NCI-H2196 (cell line): ENCODE results near the gene DDX5.
"Not testable (repeated sequence)": the region's sequence is repeated elsewhere in the genome, so short reads cannot be mapped to it uniquely, and the experiment has no call there.

Experiments used
- DNase-seq: peaks from one replicate; lab custom pipeline; 2025; ENCODE audit not compliant: unreplicated experiment; lab: John Stamatoyannopoulos, UW

DDX5 gene

DNA sequence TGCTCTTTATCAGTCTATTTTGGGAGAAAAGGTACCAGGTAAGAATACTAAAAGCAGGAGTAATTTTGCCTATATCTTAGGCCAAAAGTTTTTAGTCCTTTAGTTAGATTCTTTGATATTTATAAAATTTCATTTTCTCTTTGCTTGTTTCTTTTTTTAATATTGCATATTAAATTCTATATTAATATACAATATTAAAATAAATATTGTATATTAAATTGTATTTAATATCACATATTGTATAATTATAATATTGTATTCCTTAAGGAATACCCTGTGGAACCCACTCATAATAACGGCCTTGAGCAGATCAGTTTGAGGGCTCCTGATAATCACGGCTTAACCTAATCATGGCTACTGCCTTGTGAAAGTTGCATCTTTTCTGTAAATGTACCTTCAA is 2.6 kb upstream of the DDX5 start:
- DNase-seq, result no peak

DNA sequence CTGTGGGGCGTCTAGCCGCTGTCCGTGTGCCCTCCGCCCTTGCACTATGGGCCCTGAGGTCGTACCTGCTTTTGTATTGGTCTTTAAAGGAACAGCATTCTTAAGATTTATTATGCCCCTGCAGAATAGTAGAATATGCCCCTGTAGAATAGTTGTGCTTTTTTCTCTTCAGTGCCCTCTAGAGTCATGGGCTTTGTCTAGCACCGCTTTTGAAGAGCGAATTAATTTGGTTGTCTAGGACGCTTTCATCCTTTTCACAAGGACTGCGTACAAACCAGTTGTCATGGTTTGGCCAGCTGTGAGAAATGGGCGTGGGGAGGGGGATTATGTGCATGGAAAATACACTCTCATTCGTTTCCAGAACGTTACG is 1.3 kb upstream of the DDX5 start:
- DNase-seq, result peak; percentile 53

DNA sequence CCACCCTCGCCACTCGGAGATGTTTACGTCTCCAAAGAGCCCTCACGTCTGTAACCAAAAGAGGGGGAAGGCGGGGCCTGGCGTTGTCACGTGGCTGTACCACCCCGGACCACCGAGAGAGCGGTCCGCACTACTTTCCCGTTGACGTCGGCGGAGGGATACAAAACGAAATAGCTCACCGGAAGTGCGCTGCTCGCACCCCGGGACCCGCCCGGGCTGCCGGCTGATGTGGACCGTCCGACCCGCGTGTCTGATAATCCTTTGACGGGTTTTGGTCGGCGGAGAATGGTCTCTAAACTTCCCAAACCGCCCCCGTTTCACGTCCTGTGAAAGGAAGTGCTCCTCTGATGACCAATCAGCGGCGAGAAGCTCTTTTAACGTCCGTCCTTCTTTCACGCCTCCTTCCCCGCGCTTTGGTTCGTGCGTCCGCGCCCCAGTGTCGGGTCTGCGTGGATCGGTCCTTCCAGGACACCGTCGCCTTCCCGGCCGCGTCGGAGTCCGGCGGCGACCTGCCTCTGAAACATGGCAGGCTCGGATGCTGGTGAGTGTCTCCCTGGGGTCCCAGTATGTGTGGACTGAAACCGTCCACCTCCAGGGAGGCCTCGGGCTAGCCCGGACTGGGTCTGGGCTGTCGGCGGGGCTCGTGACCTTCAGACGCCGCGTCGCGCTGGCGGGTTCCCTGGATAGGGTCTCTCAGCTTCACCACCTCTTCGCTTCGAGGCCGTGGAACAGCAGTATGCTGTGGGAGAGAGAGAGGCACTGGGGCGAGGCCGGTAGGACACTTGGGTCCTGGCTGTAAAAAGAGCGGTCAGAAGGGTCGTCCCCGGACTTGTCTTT is 705 bp upstream of the DDX5 start, which contains the start of gene CEP95:
TSS of gene CEP95 (plus strand) at position 402 of the 837 bp plus-strand sequence. CDS start at position 523, 121 bp downstream.
- peak; percentile 96 for DNase-seq

DNA sequence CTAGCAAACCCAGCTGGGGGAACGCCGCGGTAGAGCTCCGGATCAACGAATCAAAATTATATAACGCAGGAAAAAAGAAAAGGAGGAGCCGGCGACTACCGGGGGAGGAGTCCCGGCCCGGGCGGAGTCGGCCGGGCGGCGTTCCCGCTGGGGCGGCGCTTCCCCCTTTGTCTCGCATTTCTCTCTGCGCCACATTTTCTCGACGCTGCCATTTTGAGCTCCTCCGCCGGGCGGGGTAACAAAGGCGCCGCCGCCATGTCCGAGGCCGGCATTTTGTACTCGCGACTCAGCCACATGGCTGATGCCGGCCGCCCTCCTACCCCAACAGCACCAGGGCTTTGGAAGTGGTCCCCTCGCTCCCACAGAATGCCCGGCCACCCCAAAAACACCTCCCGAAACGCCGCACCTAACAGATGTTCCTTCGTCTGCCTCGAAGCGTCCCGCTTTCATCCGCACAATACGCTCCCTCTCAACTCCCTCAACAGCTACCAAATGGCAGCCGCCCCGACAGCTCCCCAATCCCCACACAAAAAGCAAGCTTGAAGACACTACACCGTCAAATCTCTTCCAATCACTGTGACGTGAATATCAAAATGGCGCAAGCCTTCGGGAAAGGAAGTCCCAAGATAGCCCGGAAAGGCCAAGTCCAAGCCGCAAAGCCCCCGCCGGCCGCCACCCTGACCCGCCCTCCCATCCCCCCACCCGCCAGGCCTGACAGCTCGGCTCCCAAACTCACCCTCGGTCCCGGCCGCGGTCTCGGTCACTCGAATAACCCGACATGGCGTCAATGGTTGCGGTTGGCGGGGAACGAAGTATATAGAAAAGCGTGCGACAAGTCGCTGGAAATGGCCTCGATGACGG is 519 bp downstream of the DDX5 start:
- peak; percentile 88 for DNase-seq

DNA sequence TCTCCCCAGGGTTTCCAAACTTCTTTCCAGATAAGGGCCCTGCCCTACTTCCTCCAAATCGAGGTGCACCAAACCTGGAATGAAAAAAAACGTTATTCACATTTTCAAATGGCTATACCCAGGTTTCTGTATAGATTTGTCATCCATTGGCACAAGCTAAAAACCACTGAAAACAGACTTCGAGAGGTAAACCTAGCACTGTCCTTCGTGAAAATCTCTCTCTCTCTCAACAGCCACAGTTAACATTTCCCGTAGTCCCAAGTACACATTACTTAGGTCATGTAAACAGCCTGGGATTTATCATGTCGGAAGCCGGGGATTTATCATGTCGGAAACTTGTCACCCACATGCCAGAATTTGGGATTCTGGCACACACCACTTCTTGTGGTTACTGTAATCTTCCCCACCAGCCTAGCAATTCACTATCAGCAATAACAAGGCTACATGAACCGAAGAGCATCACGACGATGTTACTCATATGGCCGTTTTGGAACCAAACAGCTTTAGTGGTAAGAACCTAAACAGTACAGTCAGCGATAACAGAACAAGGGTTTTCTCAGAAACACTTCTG is 1.2 kb downstream of the DDX5 start:
- DNase-seq, result no peak

DNA sequence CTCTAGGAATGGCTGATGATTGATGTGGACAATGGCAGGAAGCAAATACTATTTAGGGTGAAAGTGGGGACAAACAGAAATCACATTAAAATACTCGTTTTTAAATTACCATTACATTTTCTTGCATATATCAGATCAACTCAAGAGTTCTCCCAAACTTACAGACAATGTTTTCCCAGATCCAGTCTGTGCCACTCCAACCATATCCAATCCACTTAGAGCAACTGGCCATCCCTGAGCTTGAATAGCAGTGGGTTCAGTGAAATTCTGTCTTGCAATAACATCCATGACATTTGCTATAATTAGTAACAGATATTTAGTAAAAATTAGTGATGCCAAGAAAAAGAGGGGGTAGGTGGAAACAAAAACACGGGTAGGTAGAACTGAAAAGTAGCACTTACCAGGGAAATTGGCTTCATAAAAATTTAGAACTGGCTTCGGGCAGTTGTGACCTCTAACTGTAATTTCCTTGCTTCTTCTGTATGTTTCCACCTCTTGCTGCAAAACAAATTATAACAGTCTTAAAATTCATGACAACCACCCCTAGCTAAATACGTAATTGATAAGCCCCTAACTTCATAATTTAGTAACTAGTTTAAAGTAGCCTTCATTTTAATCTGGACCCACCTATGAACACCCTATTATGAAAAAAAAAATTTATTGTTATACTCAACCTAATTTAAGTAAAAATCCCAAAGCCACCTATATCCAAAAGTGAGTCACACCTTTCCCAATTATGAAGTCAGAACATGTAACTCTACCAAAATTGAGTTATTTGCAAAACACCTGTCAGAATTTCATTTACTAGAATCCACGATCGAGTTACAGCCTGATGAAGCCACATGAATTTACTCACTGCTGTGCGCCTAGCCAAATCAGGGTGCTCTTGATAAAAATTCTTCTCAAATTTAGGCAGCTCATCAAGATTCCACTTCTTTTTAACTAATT is 2.0 kb downstream of the DDX5 start:
- DNase-seq, result no peak

DNA sequence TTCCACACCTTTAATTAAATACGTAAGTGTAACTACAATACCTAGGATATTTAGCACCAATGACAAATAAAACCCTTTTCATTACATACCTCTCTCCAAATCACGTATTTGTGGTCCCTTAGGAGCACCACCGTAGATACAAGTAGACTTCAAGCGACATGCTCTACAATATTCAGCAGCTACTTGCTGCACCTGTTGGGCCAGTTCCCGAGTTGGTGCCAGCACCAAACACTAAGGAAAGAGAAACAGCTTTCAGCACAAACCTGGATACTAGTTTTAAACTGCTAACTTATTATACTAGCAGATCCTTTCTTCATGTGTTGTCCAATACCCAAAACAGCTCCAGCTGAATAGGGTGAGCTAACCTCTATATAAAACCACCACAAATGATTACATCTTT is 2.7 kb downstream of the DDX5 start:
- no peak for DNase-seq

DNA sequence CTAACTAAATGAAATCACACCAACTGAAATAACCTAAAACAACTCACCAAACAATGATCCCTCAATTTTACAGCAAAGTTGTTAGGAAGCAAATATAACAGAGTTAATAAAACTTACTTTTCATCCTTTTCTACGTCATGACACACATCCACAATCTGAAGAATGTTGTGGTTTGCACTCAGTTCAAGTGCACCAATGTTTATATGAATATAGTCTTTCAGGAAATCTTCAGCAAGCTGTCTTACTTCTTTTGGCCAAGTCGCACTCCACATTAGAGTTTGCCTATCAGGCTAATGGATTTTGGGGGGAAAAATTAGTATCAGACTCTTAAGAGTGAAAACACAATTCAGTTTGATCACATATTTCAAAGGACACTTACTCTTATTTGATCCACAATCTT is 3.3 kb downstream of the DDX5 start:
- DNase-seq, result no peak

DNA sequence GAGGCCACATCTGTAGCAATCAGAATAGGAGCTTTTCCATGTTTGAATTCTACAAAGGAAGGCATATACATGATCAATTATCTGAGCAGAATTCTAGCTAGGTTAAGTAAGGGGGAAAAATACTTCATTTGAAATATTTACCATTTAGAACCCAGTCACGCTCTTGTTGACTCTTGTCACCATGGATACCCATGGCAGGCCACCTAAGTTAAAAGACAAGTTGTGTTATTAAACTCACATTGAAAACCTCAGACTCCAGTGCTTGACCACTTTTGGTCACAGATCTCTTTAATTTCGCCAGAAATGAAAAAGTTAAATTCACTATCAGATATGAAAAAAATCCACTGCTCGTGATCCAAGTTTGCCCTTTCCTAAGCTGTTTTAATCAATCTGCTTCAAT is 4.1 kb downstream of the DDX5 start:
- DNase-seq, result no peak

DNA sequence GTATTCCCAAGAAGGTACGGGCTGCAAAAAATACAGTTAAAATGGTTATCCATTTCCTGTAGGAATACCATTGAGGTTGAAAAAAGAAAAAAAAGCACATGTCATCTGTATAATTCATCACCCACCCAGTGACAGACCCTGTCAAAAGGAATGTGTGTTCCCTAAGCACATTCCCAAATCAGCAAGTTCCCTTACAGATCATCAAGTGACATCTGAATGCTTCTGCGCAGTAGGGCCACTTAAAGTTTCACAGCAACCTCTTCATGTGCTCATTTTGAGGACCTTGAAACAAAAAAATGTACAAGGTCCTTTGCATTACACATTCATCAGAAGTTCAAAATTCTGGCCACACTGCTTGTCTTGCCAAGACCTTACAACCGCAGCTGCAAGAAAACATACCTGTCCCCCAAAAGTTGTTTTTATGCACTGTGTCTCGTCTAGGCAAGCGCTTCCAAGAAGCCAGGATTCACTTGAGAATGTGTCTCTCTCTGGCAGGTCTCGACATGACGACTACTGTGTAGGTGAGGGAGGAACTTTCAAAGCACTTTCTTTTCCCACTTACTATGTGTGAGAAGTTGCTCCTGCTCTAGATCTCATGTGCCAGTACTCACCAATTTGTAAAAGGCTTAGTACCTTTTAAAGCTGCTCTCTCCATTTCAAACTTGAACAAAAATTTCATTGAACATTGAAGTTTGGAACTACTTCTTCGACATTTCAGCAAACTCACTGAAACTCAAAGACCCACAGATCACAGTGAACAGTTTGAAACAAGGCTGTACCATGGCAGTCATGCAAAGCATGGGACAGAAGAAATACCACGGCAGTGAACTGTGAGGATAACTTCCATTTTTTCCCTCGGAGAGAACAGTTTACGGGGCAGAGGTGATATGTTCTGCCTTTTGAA is 5.0 kb downstream of the DDX5 start:
- no peak for DNase-seq

DNA sequence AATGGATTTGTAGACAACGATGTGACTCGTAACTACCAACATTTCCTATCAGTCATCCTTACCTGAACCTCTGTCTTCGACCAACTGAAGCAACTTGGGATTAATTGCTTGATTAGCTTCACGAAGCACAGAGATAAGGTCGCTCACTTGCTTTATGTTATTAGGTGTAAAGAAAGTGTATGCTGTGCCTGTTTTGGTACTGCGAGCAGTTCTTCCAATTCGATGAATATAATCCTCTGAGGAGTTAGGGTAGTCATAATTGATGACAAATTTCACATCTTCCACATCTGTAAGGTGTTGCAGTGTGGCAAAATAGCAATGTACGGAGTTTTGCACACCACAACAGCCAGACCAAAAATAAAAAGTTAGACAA is 5.6 kb downstream of the DDX5 start:
- no peak for DNase-seq

DNA sequence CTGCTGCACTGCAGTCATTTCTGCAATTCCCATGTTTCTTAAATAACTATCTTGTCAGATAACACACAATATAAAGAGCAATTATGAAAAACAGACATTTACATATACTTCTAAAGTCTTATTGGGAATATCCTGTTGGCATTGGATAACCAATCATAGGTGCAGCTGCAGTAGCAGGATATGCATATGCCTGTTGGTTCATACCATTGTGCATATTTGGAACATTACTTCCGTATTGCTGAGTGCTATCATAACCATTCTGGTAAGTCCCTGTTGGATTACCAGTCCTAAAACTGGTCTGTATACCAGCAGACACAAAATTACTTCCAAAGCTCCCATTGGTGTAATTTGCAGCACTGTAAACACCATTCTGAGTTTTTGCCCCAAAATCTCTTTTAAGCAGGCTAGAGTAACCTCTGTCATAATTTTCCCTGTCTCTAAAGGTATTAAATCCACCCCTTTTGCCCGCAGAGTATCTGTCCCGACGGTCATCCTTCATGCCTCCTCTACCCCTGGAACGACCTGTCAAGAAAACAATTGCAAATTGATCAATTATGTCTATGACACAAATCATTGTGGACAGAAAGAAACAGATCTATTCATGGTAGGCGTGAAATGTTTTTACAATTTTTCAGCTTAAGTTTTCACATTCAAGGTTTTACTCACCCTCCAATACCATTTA is 6.1 kb downstream of the DDX5 start:
- DNase-seq, result no peak

DNA sequence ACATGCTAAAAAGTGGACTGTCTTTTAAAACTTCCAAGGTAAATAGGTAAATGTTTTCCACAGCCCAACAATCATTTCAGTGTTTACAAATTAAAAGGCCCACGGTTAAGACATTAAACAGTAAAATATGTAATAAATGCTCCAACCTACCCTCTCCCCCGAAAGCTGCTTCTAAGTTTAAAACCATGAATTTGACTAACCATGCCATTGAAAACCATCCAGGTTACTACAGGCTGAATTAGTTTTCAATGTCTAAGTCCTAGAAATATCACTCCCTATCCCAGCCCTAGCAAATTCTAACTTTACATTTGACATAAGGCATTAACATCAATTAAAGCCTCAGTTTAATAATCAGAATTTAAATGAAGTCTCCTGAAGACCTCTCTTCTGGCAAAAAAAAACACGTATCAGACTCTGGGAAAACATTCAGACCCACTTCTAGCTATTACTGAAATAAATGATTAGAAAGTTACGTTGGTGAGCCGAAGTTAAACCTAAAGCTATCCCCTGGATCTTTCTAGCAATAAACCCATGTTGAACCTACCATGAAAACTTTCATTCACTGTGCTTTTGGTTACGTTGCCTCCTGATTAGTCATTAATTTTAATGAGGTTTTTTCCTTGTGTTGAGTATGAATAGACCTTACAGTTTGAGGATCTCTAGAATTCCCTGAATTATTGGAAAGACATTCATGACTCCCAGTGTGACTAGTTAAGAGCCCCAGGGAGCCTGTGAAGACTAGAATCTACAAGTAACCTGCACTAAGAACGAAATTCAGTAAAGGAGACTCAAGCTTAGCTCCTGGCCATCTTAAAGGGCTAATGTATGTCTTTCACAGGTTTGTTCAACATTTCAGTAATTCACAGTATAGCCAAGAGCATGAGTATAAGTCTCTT is 7.5 kb downstream of the DDX5 start:
- DNase-seq, result no peak

DNA sequence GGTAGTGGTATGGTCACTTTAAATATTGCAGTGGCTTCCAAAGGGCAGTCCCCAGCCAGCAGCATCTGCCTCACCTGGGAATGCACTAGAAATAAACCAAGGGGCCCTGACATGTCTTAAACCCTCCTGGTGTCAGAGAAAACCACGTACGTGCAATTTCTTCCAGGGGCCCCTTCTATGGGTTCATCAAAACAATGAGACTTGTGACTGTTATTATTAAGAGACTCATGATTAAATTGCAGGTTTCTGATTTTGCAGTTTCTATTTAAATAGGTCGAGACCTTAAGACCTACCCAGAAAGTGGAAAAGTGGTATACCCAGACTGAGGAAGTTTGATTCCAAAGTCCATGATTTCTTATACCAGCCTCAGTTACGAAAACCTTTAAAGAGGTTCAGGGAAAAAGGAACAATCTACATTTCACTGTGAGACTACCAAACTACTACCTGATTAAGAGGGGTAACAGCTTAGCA is 8.5 kb downstream of the DDX5 start:
- no peak for DNase-seq

DNA sequence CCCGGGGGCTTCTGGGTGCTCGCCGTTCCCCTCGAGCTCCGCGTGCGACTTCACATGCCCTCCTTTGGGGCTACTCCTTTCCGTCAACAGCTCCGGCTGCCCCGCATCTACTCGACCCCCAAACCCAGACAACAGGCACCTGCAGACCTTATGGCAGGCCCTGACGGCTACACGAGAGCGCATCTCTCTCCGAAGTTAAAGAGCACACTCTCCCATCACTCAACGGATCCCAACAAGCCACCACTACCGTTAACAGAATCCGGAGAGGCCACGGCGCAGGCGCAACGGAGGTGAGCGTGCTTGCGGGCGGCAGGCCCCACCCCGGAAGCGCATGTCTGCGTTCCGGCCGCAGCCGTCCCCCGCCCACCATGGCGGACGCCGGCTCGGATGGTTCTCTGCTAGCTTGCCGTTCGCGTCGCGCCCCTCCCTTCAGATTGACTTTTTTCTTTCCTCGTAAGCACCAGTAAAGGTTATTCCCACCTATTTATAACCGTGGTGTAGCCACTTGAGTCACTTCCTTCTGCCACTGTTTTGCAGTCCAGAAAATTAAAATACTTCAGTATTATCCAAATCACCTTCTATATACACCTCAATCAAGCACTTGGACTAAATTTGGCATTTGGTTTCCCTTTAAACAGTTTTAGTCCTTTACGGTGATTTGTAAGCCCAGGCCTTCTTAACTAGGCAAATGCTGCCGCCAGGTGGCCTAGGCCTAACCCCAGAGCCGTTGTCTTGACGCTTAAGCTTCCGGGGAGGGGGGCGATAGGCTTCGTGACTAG is 9.1 kb downstream of the DDX5 start, which contains the start of gene POLG2:
TSS of gene POLG2 (minus strand) at position 269 of the 779 bp plus-strand sequence. CDS start at position 183, 86 bp downstream.
- DNase-seq, result peak; percentile 92

DNA sequence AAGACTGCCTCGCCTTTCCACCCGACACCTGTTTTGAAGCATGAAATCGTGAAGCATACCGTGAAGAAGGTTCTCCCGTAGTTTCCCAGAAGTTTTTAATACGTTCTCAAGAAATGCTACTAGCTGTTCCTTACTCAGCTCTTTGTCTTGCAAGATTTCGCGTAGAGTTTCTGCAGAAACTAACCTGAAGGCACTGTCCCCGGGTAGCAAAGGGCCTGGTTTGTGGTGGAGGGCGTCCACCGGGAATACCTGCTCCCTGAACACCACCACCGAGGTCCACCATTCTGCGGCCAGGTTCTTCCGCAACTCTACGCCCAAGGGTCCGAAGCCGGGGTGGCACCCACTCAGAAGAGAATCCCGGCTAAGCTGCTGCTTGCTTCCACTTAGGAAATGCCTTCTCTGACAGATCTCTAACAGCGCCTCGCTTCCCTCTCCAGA is 9.7 kb downstream of the DDX5 start:
- DNase-seq, result no peak

DNA sequence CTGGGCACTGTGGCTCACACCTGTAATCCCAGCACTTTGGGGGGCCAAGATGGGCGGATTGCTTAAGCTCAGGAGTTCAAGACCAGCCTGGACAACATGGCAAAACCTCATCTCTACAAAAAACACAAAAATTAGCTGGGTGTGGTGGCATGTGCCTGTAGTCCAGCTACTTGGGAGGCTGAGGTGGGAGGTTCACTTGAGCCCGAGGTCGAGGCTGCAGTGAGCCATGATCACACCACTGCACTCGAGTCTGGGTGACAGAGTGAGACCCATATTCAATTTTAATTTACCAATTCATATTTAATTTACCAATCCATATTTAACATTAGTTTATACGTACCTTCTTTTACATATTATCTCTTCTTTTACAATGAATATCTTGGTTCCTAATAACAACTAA is 10.8 kb downstream of the DDX5 start:
- DNase-seq, result not testable (repeated sequence)
